ENCODE data around the gene LYZL4. TPM values are rescaled to one million over a fixed set of nuclear protein-coding genes. Genes with fewer than 3 reads are reported as not detected.

The LYZL4 gene
- total RNA-seq, 6 donors from 2014 or later: not detected

DNA sequence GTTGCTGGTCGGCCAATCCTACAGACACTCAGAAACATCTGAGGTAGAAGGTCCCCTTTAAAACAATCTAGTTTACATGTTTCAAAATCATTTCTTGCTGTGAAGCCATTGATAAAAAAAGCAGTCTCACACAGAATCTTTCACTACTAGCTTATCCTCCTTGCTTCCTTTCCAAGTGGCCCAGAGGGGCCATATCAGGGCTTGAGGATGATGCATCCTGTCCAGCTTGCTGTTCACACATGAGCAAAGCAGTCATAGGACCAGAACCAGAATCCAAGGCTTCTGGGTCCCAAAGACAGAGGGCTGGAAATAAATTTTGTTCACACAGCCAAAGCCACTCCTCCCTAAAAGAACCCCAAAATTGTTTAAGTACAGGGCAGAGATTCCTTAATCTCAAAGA is 9.2 kb upstream of the LYZL4 start:
- 79 to 100% methylated on average over 1 of the region's 1 CpG for WGBS, 2 donors
- no peaks in the 10 kb centered on the region for H3K27me3 ChIP-seq
- TF ChIP-seq POLR2A (IDR thresholded peaks at IDR 0.05) (no peak), EP300 (IDR thresholded peaks at IDR 0.05) (no peak), POLR2AphosphoS5 (IDR thresholded peaks at IDR 0.05) (no peak)
- TF ChIP-seq, protein P1, sequence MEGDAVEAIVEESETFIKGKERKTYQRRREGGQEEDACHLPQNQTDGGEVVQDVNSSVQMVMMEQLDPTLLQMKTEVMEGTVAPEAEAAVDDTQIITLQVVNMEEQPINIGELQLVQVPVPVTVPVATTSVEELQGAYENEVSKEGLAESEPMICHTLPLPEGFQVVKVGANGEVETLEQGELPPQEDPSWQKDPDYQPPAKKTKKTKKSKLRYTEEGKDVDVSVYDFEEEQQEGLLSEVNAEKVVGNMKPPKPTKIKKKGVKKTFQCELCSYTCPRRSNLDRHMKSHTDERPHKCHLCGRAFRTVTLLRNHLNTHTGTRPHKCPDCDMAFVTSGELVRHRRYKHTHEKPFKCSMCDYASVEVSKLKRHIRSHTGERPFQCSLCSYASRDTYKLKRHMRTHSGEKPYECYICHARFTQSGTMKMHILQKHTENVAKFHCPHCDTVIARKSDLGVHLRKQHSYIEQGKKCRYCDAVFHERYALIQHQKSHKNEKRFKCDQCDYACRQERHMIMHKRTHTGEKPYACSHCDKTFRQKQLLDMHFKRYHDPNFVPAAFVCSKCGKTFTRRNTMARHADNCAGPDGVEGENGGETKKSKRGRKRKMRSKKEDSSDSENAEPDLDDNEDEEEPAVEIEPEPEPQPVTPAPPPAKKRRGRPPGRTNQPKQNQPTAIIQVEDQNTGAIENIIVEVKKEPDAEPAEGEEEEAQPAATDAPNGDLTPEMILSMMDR (IDR thresholded peaks at IDR 0.05): no peak
- DNase-seq: no peak
- ATAC-seq (ENCODE audit: low FRiP score in 2 of 2): no peak
- H3K27ac ChIP-seq: no peak overlapping the region
- no peaks in the 10 kb centered on the region for H3K4me1 ChIP-seq
- no peak overlapping the region for H3K4me3 ChIP-seq
- no peaks in the 10 kb centered on the region for H3K9me3 ChIP-seq
- H3K36me3 ChIP-seq: no peaks in the 10 kb centered on the region

DNA sequence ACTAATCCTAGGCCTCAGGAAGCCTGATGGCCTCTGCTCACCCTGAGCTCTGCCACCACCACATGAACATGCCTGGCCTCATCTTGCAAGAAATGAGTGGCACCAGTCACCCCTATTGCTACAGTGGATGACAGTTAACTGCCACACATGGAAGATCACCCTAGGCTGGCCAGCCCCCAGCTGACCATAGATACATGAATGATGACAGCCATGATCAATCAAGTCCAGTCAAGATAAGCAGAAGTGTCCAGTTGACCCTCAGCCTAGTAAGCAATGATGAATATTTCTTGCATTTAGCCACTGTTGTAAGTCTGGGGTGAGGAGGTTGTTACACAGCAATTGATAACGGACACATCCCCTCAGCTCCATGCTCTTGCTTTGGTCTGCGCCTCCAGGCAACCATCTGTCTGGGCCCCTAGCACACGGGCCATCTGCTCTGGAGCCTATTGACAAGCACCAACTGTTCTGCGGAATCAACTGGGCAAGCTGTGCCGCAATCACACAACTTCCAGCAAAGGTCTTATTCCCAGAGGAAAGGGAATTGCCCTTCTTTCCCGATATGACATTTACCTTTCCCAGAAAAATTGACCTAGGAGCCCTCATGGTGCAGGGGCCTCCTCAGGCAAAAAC is 2.2 kb upstream of the LYZL4 start:
- TF ChIP-seq POLR2AphosphoS5 (IDR thresholded peaks at IDR 0.05) (no peak), POLR2A (IDR thresholded peaks at IDR 0.05) (no peak), EP300 (IDR thresholded peaks at IDR 0.05) (no peak)
- TF ChIP-seq, protein P1 (IDR thresholded peaks at IDR 0.05): no peak
- no peak for DNase-seq
- Histone ChIP-seq H3K36me3 (no peaks in the 10 kb centered on the region), H3K4me3 (no peak overlapping the region), H3K27ac (no peak overlapping the region), H3K4me1 (no peaks in the 10 kb centered on the region), H3K27me3 (no peaks in the 10 kb centered on the region), H3K9me3 (no peaks in the 10 kb centered on the region)
- no peak for ATAC-seq (ENCODE audit: low FRiP score in 2 of 2)
- WGBS, 2 donors: 90 to 96% methylated on average over 4 to 6 of the region's 6 CpGs

DNA sequence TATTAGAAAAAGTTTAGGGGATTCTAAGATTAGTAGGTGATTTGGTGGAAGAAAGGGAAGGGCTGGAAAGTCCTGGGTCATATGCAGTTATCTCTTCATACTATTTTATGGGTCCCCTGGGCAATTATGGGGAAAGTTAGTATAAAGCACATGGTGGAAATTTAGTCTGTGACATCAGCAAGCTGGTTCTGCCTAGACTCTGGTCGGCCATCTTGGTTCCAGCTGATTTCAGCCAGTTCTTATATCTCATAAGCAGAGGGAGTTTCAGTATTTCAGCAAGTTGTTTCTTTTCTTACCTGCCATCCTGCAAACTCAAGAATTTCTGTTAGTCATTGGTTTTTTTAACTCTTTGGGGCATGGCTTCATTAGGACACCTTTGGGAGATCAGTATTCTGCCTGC is 1.0 kb upstream of the LYZL4 start:
- Histone ChIP-seq H3K27ac (no peak overlapping the region), H3K4me1 (no peaks in the 10 kb centered on the region), H3K9me3 (no peaks in the 10 kb centered on the region), H3K27me3 (no peaks in the 10 kb centered on the region), H3K4me3 (no peak overlapping the region), H3K36me3 (no peaks in the 10 kb centered on the region)
- ATAC-seq (ENCODE audit: low FRiP score in 2 of 2) (no peak), DNase-seq (no peak)
- TF ChIP-seq POLR2AphosphoS5 (IDR thresholded peaks at IDR 0.05) (no peak), EP300 (IDR thresholded peaks at IDR 0.05) (no peak), POLR2A (IDR thresholded peaks at IDR 0.05) (no peak)
- TF ChIP-seq, protein P1 (IDR thresholded peaks at IDR 0.05): no peak
- 88 to 91% methylated on average over 1 of the region's 1 CpG for WGBS, 2 donors

DNA sequence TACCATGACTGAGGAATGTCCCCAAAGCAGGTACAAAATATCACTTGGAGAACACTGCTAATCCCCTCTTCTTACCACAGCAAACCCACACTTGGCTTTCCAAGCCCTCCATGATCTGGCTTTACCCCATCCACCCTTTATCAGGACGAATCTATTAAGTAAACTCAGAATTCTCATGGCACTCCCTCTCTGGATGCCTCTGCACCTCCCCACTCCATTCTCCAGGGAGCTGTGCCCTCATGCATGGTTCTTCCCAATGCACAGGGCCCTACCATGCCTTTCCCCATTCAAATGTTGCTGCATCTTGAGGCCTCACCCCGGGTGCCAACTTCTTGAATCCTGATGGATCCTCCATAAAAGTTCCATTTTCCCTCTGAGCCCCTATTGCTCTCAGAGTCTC is 2.3 kb downstream of the LYZL4 start:
- ATAC-seq (ENCODE audit: low FRiP score in 2 of 2) (no peak), DNase-seq (no peak)
- TF ChIP-seq EP300 (IDR thresholded peaks at IDR 0.05): no peak
- TF ChIP-seq, protein P1 (IDR thresholded peaks at IDR 0.05): no peak
- no peak for TF ChIP-seq POLR2AphosphoS5 (IDR thresholded peaks at IDR 0.05)
- no peak for TF ChIP-seq POLR2A (IDR thresholded peaks at IDR 0.05)
- H3K9me3 ChIP-seq: no peaks in the 10 kb centered on the region
- no peak overlapping the region for H3K27ac ChIP-seq
- H3K4me1 ChIP-seq: no peaks in the 10 kb centered on the region
- no peaks in the 10 kb centered on the region for H3K27me3 ChIP-seq
- H3K4me3 ChIP-seq: no peak overlapping the region
- WGBS, 2 donors: 65 to 74% methylated on average over 2 of the region's 2 CpGs
- no peaks in the 10 kb centered on the region for H3K36me3 ChIP-seq
